ENCODE measurements around the gene ZNF780B. TPM values are rescaled to one million over a fixed set of nuclear protein-coding genes. Genes with fewer than 3 reads are reported as not detected.
A peak's percentile ranks its signal among the peaks of the same experiment; 100 is the strongest.

The ZNF780B gene
- 1 to 10 TPM; 5.4 to 9.8 (median 8.5) TPM for total RNA-seq

DNA sequence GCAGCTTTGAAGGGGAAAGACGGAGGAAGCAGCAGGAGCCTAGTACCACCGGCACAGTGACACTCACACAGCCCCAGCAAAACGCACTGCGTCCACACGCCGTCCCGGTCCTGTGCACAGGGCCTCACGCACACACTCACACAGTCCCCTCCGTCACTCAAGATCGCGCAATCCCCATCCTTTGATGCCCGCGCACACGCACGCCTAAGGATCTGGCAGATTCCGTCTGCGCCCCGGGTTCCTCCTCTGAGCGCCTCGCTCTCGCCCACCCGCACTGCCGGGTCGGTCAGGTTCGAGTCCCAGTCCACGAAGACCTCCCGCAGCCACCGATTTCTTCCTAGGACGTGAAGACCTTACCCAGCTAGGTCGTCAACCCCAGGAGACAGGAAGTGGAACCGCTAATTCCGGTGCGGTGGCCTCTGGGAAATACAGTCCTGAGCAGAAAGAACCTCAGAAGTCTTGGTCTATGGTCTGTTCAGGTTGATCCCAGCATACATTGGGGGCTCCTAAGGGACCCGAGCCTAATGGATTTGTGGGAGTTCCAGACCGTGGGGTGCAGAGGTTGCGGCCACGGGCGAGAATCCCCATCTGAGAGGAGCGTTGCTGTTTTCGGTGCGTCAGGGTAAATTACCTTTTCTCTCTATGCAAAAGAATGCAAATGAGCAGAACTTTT is at the start of gene ZNF780B:
TSS of gene ZNF780B (minus strand) at position 400 of the 673 bp plus-strand sequence. CDS start 5,899 bp downstream, outside the sequence.
- Histone ChIP-seq H3K36me3 (no peaks in the 10 kb centered on the region), H3K4me3 (peak within 1 kb of the TSS; percentile 63), H3K9me3 (peaks cover 16% of the 10 kb centered on the region), H3K4me1 (peaks cover 24% of the 10 kb centered on the region), H3K27ac (peak within 1 kb of the TSS; percentile 26), H3K27me3 (no peaks in the 10 kb centered on the region)
- peak; percentile 72 to 80 for DNase-seq (ENCODE audit: low spot score in 2 of 2)
- no peak for TF ChIP-seq POLR2A (IDR thresholded peaks at IDR 0.05)
- no peak for TF ChIP-seq EP300 (IDR thresholded peaks at IDR 0.05)
- TF ChIP-seq, protein P1, sequence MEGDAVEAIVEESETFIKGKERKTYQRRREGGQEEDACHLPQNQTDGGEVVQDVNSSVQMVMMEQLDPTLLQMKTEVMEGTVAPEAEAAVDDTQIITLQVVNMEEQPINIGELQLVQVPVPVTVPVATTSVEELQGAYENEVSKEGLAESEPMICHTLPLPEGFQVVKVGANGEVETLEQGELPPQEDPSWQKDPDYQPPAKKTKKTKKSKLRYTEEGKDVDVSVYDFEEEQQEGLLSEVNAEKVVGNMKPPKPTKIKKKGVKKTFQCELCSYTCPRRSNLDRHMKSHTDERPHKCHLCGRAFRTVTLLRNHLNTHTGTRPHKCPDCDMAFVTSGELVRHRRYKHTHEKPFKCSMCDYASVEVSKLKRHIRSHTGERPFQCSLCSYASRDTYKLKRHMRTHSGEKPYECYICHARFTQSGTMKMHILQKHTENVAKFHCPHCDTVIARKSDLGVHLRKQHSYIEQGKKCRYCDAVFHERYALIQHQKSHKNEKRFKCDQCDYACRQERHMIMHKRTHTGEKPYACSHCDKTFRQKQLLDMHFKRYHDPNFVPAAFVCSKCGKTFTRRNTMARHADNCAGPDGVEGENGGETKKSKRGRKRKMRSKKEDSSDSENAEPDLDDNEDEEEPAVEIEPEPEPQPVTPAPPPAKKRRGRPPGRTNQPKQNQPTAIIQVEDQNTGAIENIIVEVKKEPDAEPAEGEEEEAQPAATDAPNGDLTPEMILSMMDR (IDR thresholded peaks at IDR 0.05): no peak
- no peak for TF ChIP-seq POLR2AphosphoS5 (IDR thresholded peaks at IDR 0.05)
- WGBS: 0% methylated on average over 29 of the region's 41 CpGs

DNA sequence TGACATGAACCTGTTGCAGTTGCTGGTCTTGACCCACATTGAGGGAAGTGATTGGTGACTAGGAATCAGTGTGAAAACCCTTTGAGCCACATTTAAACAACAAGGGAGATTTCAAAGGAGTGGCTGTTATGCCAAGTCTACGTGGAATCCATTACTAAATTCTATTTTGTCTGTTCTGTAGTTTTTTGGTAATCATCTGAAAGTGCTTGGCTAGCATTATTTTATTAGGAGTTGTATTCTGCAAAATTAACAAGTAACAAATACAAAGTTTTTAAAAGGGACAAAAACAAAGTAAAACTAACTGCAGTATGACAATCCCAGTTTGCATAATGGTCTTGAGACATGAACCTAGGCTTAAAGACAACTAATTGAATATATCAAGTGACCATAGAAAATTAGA is 48.7 kb upstream of the ZNF780B start:
- 78% methylated on average over 1 of the region's 1 CpG for WGBS
- Histone ChIP-seq H3K27me3 (peaks cover 5% of the 10 kb centered on the region), H3K27ac (no peak overlapping the region), H3K4me3 (no peak overlapping the region), H3K4me1 (no peaks in the 10 kb centered on the region), H3K9me3 (no peaks in the 10 kb centered on the region), H3K36me3 (no peaks in the 10 kb centered on the region)
- TF ChIP-seq, protein P1 (IDR thresholded peaks at IDR 0.05): no peak
- TF ChIP-seq EP300 (IDR thresholded peaks at IDR 0.05): no peak
- no peak for TF ChIP-seq POLR2A (IDR thresholded peaks at IDR 0.05)
- DNase-seq (ENCODE audit: low spot score in 2 of 2): no peak

GRCh38 chr19:40103600-40103999 is 47.6 kb upstream of the ZNF780B start:
- Histone ChIP-seq H3K9me3 (no peaks in the 10 kb centered on the region), H3K36me3 (no peaks in the 10 kb centered on the region), H3K27me3 (peaks cover 10% of the 10 kb centered on the region), H3K27ac (no peak overlapping the region), H3K4me3 (no peak overlapping the region), H3K4me1 (no peaks in the 10 kb centered on the region)
- 87% methylated on average over 4 of the region's 4 CpGs for WGBS
- no peak for DNase-seq (ENCODE audit: low spot score in 2 of 2)
- no peak for TF ChIP-seq POLR2AphosphoS5 (IDR thresholded peaks at IDR 0.05)
- TF ChIP-seq, protein P1 (IDR thresholded peaks at IDR 0.05): no peak
- TF ChIP-seq EP300 (IDR thresholded peaks at IDR 0.05): no peak
- no peak for TF ChIP-seq POLR2A (IDR thresholded peaks at IDR 0.05)

- Histone ChIP-seq H3K4me1 (no peaks in the 10 kb centered on the region), H3K9me3 (no peaks in the 10 kb centered on the region), H3K27ac (no peak overlapping the region), H3K4me3 (no peak overlapping the region), H3K36me3 (no peaks in the 10 kb centered on the region), H3K27me3 (peaks cover 16% of the 10 kb centered on the region)
- WGBS: 87% methylated on average over 1 of the region's 1 CpG
- no peak for DNase-seq (ENCODE audit: low spot score in 2 of 2)
- TF ChIP-seq EP300 (IDR thresholded peaks at IDR 0.05) (no peak), POLR2AphosphoS5 (IDR thresholded peaks at IDR 0.05) (no peak), POLR2A (IDR thresholded peaks at IDR 0.05) (no peak)
- TF ChIP-seq, protein P1 (IDR thresholded peaks at IDR 0.05): no peak
Observed at GRCh38 chr19:40101813-40102212, 45.8 kb upstream of the ZNF780B start.

- Histone ChIP-seq H3K27ac (no peak overlapping the region), H3K4me3 (no peak overlapping the region), H3K27me3 (peaks cover 22% of the 10 kb centered on the region), H3K36me3 (no peaks in the 10 kb centered on the region), H3K4me1 (peaks cover 18% of the 10 kb centered on the region), H3K9me3 (no peaks in the 10 kb centered on the region)
- WGBS: 81% methylated on average over 1 of the region's 1 CpG
- TF ChIP-seq, protein P1 (IDR thresholded peaks at IDR 0.05): no peak
- no peak for TF ChIP-seq POLR2A (IDR thresholded peaks at IDR 0.05)
- no peak for DNase-seq (ENCODE audit: low spot score in 2 of 2)
Observed at GRCh38 chr19:40093416-40093815, 37.4 kb upstream of the ZNF780B start.

Measured in suprapubic skin (tissue), 4 donors.